IPS-18a (cell line): Measurements from ENCODE around the gene OSM.

Experiments
- H3K27ac ChIP-seq: one replicate; pipeline ENCODE4 v1.5.1; 2013; ENCODE audit warnings: low read length
- H3K27me3 ChIP-seq: one replicate; pipeline ENCODE4 v1.6.1; 2013; ENCODE audit warnings: mild to moderate bottlenecking, low read length; ENCODE audit not compliant: control insufficient read depth, insufficient read depth
- H3K36me3 ChIP-seq: one replicate; pipeline ENCODE4 v1.6.1; 2013; ENCODE audit warnings: low read depth, low read length; ENCODE audit not compliant: control insufficient read depth
- H3K4me1 ChIP-seq: one replicate; pipeline ENCODE4 v1.6.1; 2013; ENCODE audit warnings: low read depth, low read length; ENCODE audit not compliant: control insufficient read depth
- H3K4me3 ChIP-seq: one replicate; pipeline ENCODE4 v1.5.1; 2013; ENCODE audit warnings: low read length
- H3K9ac ChIP-seq: one replicate; pipeline ENCODE4 v1.6.1; 2013; ENCODE audit warnings: mild to moderate bottlenecking, low read length, moderate library complexity
- H3K9me3 ChIP-seq: one replicate; pipeline ENCODE4 v1.6.1; 2013; ENCODE audit warnings: low read depth, low read length; ENCODE audit not compliant: control insufficient read depth

OSM gene

DNA sequence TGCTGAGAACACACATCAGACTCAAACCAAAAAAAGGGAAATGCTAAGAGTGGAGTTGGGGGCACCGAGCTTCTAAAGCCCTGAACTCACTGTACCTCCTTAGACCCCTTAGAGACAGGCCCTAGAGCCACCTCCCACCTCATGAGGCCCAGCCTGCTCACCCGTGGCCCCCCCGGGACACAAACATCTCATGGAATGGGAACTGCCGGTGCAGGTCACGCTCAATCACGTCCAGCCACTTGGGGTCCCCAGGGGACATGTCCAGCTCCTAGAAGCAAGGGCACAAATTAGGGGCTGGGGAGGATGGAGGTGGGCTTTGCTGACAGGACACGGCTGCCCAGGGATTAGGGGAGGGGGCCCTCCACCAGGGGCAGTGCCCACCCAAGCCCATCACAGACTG, 28.9 kb upstream of the OSM start:
- H3K27me3 ChIP-seq: no peaks in the 10 kb centered on the region
- no peaks in the 10 kb centered on the region for H3K9me3 ChIP-seq
- no peak overlapping the region for H3K4me3 ChIP-seq
- H3K27ac ChIP-seq: no peak overlapping the region
- no peaks in the 10 kb centered on the region for H3K4me1 ChIP-seq
- H3K9ac ChIP-seq: no peak overlapping the region
- no peaks in the 10 kb centered on the region for H3K36me3 ChIP-seq

DNA sequence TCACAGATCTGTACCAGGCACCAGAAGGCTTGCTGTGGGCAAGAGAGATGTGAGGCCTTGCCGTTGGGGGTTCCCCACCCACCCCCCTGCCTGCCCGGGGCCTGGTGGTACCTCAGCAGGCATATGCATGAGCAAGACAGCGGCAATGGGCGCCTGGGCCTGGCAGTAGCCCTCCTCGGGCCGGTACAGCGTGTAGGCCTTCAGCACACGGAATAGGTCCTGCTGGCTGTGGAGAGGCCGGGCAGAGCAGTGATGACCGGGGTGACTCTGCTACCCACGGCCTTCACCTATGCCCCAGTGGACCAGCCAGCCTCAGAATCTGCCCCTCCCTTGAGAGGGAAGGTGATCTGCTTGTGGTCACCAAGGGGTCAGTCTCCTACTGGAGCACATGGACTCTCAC, 28.2 kb upstream of the OSM start:
- no peaks in the 10 kb centered on the region for H3K9me3 ChIP-seq
- H3K4me3 ChIP-seq: no peak overlapping the region
- no peaks in the 10 kb centered on the region for H3K36me3 ChIP-seq
- H3K4me1 ChIP-seq: no peaks in the 10 kb centered on the region
- no peak overlapping the region for H3K27ac ChIP-seq
- H3K27me3 ChIP-seq: no peaks in the 10 kb centered on the region
- no peak overlapping the region for H3K9ac ChIP-seq

DNA sequence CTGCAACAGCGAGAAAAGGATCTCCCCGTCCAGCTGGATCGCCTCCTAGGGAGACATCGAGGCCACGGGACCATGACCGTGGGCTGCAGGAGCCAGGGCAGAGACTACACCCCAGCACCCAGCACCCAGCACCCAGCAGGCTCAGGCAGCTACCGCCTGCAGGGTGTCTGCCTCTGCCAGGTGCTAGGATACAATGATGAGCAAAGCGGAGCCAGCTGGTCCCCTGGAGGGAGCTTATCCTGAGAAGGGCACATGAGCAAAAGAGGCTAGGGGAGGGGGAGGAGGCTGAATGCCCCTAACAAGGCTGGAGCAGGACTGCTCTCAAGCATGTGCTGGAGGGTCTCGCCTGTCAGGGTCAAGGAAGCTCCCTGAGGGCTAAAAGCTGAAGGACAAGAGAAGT, 27.4 kb upstream of the OSM start:
- H3K27ac ChIP-seq: no peak overlapping the region
- no peak overlapping the region for H3K9ac ChIP-seq
- no peaks in the 10 kb centered on the region for H3K27me3 ChIP-seq
- no peaks in the 10 kb centered on the region for H3K36me3 ChIP-seq
- no peak overlapping the region for H3K4me3 ChIP-seq
- H3K4me1 ChIP-seq: no peaks in the 10 kb centered on the region
- no peaks in the 10 kb centered on the region for H3K9me3 ChIP-seq

DNA sequence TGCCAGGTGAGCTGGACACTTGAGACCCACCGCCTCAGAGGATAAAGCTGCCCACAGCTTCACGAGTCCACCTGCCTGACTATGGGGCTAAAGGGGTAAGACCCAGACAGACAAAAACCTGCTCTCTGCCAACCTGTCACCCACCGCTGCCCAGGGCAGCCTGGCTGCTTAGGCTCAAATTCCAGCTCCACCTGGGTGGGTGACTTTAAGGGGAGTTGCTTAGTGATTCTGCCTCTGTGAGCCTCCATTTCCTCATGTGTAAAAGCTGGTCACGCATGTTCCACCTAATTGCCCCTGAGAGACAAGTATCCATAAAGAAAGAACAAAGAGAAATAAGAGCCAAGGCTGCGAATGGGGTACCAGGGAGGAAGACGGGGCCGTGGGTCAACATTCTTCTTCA, 26.4 kb upstream of the OSM start:
- Histone ChIP-seq H3K36me3 (no peaks in the 10 kb centered on the region), H3K9ac (no peak overlapping the region), H3K27ac (no peak overlapping the region)

DNA sequence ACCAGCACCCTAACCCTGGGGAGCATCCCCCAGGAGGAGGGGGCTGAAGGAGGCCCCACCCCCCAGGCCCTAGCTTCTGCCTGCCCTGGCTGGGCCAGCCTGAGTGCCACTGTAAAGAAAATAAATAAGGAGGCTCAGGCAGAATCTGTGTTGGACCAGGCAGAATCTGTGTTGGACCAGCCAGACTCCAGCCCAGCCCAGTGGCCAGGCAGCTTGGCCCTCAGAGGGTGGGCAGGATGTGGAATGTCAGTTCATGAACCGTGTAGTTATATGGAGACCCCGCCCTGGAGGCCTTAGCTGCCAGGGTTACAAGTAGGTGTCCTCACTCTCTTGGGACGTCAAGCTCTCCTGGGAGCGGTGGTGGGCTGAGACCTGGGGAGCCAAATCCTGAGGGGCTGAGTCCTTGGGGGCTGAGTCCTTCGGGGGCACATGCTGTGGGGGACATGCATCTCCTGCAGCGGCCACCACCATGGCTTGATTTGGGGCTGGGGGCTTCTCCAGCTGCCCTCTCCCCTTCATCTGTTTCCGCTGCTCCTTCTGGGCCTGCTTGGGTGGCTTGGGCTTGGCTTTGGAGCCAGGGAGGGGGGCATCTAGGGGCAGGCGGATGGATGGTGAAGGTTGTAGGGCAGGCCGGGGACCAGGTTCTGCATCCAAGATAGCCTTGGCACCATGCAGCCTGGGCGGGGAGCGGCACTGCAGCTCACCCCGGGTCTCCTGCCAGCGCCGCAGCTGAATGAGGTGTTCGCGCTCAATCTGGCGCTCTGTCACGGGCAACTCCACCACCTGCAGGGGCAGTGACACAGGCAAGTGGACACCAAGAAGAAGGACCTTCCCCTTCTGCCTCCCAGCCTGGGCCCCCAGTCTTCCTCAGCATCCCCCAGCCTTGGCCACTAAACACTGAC, 25.7 kb upstream of the OSM start:
- Histone ChIP-seq H3K4me1 (peaks cover 5% of the 10 kb centered on the region), H3K9me3 (no peaks in the 10 kb centered on the region), H3K4me3 (no peak overlapping the region), H3K27ac (no peak overlapping the region), H3K36me3 (no peaks in the 10 kb centered on the region), H3K27me3 (peaks cover 7% of the 10 kb centered on the region), H3K9ac (no peak overlapping the region)

More for the DNA sequence above, 26.4 kb upstream of the OSM start:
- H3K4me3 ChIP-seq: no peak overlapping the region
- peaks cover 7% of the 10 kb centered on the region for H3K27me3 ChIP-seq
- H3K4me1 ChIP-seq: peaks cover 5% of the 10 kb centered on the region
- no peaks in the 10 kb centered on the region for H3K9me3 ChIP-seq

DNA sequence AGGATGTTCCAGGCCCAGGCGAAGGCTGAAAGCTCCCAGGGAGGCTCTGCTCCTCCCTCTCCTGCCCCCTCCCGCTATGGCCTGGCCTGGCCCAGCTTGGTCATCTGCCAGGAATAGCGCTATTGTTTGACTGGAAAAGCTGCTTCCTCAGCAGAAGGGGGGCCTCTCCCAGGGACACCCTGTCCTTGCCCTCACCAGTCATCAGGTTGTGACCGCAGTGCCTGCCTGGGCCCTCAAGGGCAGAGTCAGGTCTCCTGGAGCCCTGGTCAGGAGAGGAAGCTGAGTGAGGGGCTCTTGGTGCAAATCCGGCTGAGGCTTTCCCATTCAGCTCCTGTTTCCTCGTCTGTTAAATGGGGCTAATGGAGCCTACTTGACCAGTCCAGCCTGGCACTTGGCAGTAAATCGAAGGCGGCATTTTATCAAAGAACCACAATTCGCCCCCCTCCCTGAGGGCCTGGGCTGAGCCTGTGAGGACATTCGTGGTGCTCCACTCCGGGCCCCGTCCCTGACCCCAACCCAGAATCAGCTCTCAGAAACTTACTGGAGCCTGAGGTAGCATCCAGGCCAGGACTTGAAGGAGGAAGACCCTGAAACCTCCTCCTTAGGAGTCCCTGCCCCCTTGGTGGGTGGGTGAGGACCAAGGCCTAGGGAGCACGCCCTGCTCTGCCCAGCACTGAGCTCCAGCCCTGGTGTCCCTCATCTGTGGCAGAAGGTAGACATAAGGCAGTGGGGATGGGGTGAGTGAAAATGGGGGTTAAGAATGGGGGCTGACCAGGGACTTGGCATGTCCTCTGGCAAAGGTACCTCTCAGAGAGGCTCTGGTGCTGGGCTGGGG, 24.6 kb upstream of the OSM start:
- Histone ChIP-seq H3K9ac (no peak overlapping the region), H3K4me1 (peaks cover 5% of the 10 kb centered on the region), H3K4me3 (no peak overlapping the region), H3K27ac (no peak overlapping the region), H3K27me3 (peaks cover 7% of the 10 kb centered on the region), H3K9me3 (no peaks in the 10 kb centered on the region), H3K36me3 (no peaks in the 10 kb centered on the region)

DNA sequence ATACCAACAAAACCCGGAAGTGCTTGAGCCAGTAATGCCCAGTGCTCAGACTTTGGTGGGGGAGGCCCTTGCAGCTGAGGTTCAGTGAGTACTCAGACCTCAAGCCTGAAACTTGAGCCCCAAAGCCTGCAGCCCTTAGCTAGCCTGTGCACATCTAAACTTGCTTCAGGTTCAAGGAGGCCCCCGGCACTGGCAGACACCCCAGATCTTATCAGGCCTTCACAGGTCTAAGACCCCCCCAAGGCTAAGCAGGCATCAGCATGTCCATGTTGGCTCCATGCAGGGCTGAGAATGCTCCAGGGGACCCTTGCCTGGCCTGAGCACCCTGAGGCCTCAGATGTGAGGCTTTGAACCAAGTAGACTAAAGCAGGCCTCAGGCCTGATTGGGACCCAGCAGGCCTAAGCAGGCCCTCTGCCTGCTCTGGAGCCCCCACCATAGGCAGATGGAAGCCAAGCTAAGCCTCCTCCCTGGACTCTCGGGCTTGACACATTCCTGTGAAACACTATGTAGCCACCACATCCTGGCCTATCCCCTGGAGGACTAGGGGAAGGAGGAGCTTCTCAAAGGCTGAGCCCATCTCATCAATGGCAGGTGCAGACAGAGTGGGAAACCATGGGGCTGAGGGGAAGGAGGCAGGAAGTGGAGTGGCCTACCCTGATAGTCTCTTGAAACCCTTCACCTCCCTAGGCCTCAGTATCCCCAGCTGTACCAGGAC, 23.8 kb upstream of the OSM start:
- Histone ChIP-seq H3K36me3 (no peaks in the 10 kb centered on the region), H3K4me3 (peak overlapping the region; percentile 73), H3K27ac (no peak overlapping the region), H3K27me3 (peaks cover 7% of the 10 kb centered on the region), H3K4me1 (peaks cover 5% of the 10 kb centered on the region), H3K9ac (no peak overlapping the region), H3K9me3 (no peaks in the 10 kb centered on the region)

DNA sequence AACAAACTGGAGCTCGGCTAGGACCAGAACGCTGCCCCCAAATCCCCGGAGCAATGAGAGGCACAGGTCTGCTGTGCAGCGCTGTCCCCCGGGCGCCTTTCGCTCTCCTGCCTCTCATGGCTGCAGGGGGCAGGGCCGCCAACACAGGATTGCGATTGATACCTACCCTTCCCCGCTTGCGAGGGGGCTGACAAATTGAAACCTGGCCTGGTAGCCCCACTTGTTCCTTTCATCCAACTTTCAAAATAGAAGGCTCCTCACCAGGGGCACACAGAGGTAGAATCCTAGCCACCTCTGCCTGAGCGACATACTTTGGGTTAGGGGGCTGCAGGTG, 23.3 kb upstream of the OSM start:
- Histone ChIP-seq H3K9me3 (no peaks in the 10 kb centered on the region), H3K36me3 (no peaks in the 10 kb centered on the region), H3K4me1 (peaks cover 5% of the 10 kb centered on the region), H3K4me3 (peak overlapping the region; percentile 73), H3K27me3 (peaks cover 7% of the 10 kb centered on the region), H3K9ac (no peak overlapping the region), H3K27ac (no peak overlapping the region)

DNA sequence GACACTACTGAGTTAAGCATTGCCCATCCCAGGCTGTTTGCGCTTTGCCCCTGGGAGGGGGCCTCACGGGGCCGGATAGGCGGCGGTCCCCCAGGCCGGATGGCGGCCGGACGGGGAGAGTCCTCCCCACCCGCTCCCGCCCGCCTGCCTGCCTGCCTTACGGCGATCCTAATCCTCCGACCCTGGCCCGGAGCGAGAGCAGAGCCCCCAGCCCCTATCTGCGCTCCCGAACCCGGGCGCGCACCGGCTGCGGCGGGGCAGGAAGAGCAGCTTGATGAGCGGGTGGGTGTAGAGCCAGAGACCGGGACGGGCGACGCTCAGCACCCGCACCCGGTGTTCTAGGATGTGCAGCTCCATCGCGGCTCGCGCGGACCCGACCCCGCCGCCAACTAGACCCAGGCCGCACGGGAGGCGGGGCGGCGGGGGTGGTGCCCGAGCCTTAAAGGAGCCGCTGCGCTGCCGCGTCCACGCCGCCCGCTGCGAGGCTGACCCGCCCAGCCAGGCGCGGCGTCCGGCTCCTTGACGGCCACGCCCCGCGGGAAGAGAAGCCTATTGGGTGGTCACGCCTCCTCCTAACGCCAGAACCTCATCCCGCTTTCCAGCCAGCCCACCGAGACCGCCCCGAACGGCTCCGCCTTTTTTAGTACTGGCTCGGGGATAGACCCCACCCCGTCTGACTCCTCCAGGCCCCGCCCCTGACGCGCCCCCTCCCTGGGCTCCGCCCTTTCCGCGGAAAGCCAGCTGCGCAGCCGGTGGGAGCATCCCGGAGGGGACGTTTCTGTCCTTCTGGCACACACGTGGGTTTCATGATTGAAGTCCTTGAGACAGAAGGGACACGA, 22.7 kb upstream of the OSM start, which contains the start of gene CASTOR1:
Gene CASTOR1, minus strand, starts transcription at position 365 of the 839 bp plus-strand sequence. Its CDS starts 8 bp downstream, at position 357.
- Histone ChIP-seq H3K4me3 (peak within 1 kb of the TSS; percentile 73), H3K36me3 (no peaks in the 10 kb centered on the region), H3K27me3 (peaks cover 7% of the 10 kb centered on the region), H3K27ac (no peak within 1 kb of the TSS), H3K4me1 (peaks cover 5% of the 10 kb centered on the region), H3K9me3 (no peaks in the 10 kb centered on the region), H3K9ac (no peak within 1 kb of the TSS)

DNA sequence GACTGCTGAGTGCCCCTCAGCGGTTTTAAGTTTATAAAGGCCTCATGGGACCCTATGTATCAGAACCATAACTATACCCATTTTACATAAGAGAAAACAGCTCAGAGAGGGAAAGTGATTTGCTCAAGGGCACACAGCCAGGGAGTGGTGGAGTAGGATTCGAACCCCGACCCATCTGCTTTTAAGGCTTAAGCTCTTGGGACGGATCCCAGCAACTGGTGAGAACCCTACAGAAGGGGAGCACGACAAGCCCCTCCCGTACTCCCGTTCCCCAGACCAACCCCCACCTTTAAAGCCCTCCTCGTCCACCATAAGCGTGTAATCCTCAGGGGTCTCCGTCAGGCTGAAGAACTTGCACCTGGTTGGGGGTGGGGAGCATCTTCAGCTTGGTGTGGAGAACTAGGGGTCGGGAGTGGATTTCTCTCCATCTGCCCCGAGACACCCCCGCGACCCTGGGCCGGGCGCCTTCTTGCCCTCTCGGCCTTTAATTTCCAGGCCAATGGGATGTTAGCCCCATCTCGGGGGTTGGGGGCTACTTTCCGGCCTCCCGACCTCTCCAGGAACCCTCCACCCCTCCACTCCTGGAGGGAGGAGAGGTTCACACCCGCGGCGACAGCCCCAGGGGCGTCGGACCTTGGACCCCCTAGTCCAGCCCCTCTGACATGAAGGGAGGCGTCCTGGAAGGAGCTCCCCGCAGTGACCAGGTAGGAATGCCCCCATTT, 21.9 kb upstream of the OSM start:
- no peak overlapping the region for H3K9ac ChIP-seq
- H3K9me3 ChIP-seq: no peaks in the 10 kb centered on the region
- peaks cover 7% of the 10 kb centered on the region for H3K27me3 ChIP-seq
- H3K4me1 ChIP-seq: peaks cover 5% of the 10 kb centered on the region
- H3K36me3 ChIP-seq: no peaks in the 10 kb centered on the region
- H3K27ac ChIP-seq: no peak overlapping the region
- H3K4me3 ChIP-seq: peak overlapping the region; percentile 73
